Lower leg skin (tissue), 4 donors: Measurements from ENCODE around the gene CLSTN2. TPM values are rescaled to one million over a fixed set of nuclear protein-coding genes. Genes with fewer than 3 reads are reported as not detected.

Source experiments
- DNase-seq, 2 donors: peaks; one replicate each; pipeline ENCODE4 v3.0.0-alpha.2; 2019; ENCODE audit warnings: low spot score in 2 of 2
- H3K4me3 ChIP-seq: fragments of 200-600 bp; sonication (generic); 2 replicates; pipeline ENCODE4 v1.5.1; 2017; ENCODE audit warnings: mild to moderate bottlenecking, low read depth; ENCODE audit not compliant: poor library complexity, severe bottlenecking
- CTCF ChIP-seq, 3 donors: fragments of 450-650 bp; IDR thresholded peaks; one replicate each; pipeline ENCODE4 v1.5.1; 2016; ENCODE audit warnings: antibody characterized with exemption in 3 of 3, mild to moderate bottlenecking in 3 of 3, moderate library complexity in 2 of 3
- POLR2A ChIP-seq, 2 donors: fragments of 450-650 bp; IDR thresholded peaks; one replicate each; pipeline ENCODE4 v1.6.1; 2016 to 2017; ENCODE audit warnings: antibody characterized with exemption in 2 of 2, mild to moderate bottlenecking in 1 of 2, moderate library complexity in 1 of 2
- WGBS, 2 donors: methylation state at CpG; one replicate each; pipeline ENCODE4 v1.1.5; 2018; 5-methylcytosine and 5-hydroxymethylcytosine counted together
- intact Hi-C: fragments of 100-400 bp; cut with DNase I; formaldehyde crosslinking; loops from one replicate; pipeline ENCODE4 v1.15.0; 2023; ENCODE audit warnings: low total_unique reads
- total RNA-seq, 4 donors: library from RNA; depleted of rRNA; stranded (reverse); fragments of >200 nt; gene quantifications; one replicate each; pipeline ENCODE4 v1.1.0, GENCODE V29; 2016

Gene CLSTN2
- total RNA-seq, 4 donors from 2014 or later = 3.1 to 7.9 (median 4.7) TPM

DNA sequence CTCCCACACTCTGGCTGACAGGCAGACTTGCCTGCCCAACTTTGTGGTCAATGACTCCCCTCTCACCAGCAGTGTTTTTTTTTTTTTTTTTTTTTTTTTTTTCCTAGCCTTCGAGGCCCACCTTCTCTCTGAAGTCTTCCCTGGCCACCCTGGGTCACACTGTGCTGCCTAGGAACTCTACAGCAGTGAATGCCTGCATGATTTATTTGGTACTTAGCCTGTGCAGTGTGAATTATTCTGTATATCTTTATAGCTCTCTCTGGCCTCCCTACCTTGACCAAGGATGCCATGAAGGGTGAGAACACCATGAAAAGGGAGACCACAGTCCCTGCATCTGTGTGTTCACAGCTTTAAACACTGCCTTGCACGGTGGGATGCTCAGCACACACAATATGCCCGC, 141.6 kb downstream of the CLSTN2 start:
- H3K4me3 ChIP-seq = no peak overlapping the region
- TF ChIP-seq POLR2A (IDR thresholded peaks at IDR 0.05) (no peak), CTCF (IDR thresholded peaks at IDR 0.05) (no peak)
- intact Hi-C loops = no loop called here
- DNase-seq = no peak
- 74 to 77% methylated on average over 3 of the region's 3 CpGs for WGBS, 2 donors

GRCh38 chr3:140077406-140077805, 142.4 kb downstream of the CLSTN2 start:
- WGBS, 2 donors = 94 to 97% methylated on average over 3 of the region's 3 CpGs
- TF ChIP-seq POLR2A (IDR thresholded peaks at IDR 0.05) (no peak), CTCF (IDR thresholded peaks at IDR 0.05) (no peak)
- DNase-seq = no peak
- no peak overlapping the region for H3K4me3 ChIP-seq
- intact Hi-C loops = no loop called here

DNA sequence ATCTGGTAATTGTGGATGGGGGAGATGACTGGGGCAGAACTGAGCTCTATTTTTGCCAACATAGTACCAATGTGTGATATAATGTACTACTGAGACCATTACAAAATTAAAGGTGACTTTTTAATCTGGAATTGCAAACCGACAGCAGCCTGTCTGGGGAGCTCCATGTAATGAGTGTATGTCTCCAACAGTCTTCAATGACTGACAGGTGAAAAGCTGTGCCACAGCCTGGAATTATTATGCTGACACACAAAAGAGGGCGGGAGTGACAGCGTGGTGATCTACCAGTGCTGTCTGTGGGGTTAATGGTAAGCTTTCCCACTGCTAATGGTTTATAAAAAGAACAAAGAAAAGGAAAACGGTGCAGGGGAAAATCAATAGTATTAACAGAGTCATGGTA, 143.4 kb downstream of the CLSTN2 start:
- DNase-seq = no peak
- 81 to 83% methylated on average over 4 of the region's 4 CpGs for WGBS, 2 donors
- TF ChIP-seq CTCF (IDR thresholded peaks at IDR 0.05) (no peak), POLR2A (IDR thresholded peaks at IDR 0.05) (no peak)
- intact Hi-C loops = no loop called here
- no peak overlapping the region for H3K4me3 ChIP-seq

- no peak for DNase-seq
- H3K4me3 ChIP-seq = no peak overlapping the region
- 90 to 91% methylated on average over 1 of the region's 1 CpG for WGBS, 2 donors
- TF ChIP-seq CTCF (IDR thresholded peaks at IDR 0.05) = no peak
- TF ChIP-seq POLR2A (IDR thresholded peaks at IDR 0.05) = no peak
- intact Hi-C loops = no loop called here
These were observed 144.0 kb downstream of the CLSTN2 start for GRCh38 chr3:140078940-140079339.

DNA sequence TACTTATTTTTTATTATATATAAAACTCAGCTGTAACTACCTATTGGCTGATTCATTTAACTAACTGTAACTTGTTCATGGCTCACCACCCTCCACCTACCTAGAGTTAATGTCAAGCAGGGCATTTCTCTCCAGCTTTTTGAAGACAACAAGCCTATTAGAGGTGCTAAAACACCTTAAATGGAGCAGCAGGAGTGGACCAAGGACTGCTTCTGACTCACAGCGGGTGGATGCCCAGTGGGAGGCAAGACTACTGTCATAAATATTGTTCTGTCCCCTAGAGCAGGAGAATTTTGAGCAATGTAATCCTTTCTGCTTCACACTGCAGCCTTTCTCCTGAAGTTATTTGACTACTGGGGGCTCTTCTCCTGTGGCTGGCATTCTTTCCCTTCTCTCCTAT, 146.9 kb downstream of the CLSTN2 start:
- no peak overlapping the region for H3K4me3 ChIP-seq
- intact Hi-C loops = no loop called here
- TF ChIP-seq CTCF (IDR thresholded peaks at IDR 0.05) (no peak), POLR2A (IDR thresholded peaks at IDR 0.05) (no peak)
- DNase-seq = no peak
- 43 to 52% methylated on average over 1 of the region's 1 CpG for WGBS, 2 donors

- intact Hi-C loops = no loop called here
- DNase-seq = no peak
- TF ChIP-seq POLR2A (IDR thresholded peaks at IDR 0.05) (no peak), CTCF (IDR thresholded peaks at IDR 0.05) (no peak)
- no peak overlapping the region for H3K4me3 ChIP-seq
- 66 to 71% methylated on average over 5 of the region's 5 CpGs for WGBS, 2 donors
These were observed 150.0 kb downstream of the CLSTN2 start for GRCh38 chr3:140085001-140085400.
